Measurements from ENCODE around the gene ZSWIM7. TPM values are rescaled to one million over a fixed set of nuclear protein-coding genes. Genes with fewer than 3 reads are reported as not detected.
A peak's percentile ranks its signal among the peaks of the same experiment; 100 is the strongest.

The ZSWIM7 gene
- total RNA-seq, 1 experiment from 2014 or later, result 37.8 TPM

GRCh38 chr17:15944759-15945526 lies 54.6 kb downstream of the ZSWIM7 start, which contains the start of gene ADORA2B:
Gene ADORA2B, plus strand, starts transcription at chr17:15945130. Its CDS starts 119 bp downstream, at chr17:15945249.
- Histone ChIP-seq H3K79me2 (ENCODE audit: insufficient read depth, low read length) (no peaks in the 10 kb centered on the region), H3K4me2 (ENCODE audit: insufficient read depth, insufficient read length, low read length) (peak within 1 kb of the TSS; percentile 27), H2BK15ac (ENCODE audit: low read depth, low read length) (no peak within 1 kb of the TSS; the same call in 1 of the 2 replicates), H3K79me1 (ENCODE audit: insufficient read depth, low read depth, low read length, poor library complexity, severe bottlenecking) (no peaks in the 10 kb centered on the region), H3K14ac (ENCODE audit: insufficient read depth, low read length) (peak within 1 kb of the TSS; percentile 53; the same call in 1 of the 2 replicates), H3K18ac (ENCODE audit: insufficient read length, low read depth, low read length) (peak within 1 kb of the TSS; percentile 15), H3K27me3 (ENCODE audit: insufficient read depth, low read length) (peaks cover 15% of the 10 kb centered on the region; the same call in 1 of the 2 replicates), H4K20me1 (ENCODE audit: control insufficient read depth, insufficient read depth, insufficient read length) (no peaks in the 10 kb centered on the region), H3K23me2 (ENCODE audit: insufficient read length, low read depth, low read length, poor library complexity, severe bottlenecking) (peaks cover 15% of the 10 kb centered on the region), H3K4me1 (ENCODE audit: insufficient read depth, low read length) (no peaks in the 10 kb centered on the region), H3K9me3 (ENCODE audit: control insufficient read depth, low read depth, low read length) (no peaks in the 10 kb centered on the region), H2BK5ac (ENCODE audit: insufficient read length, low read length) (no peak within 1 kb of the TSS), H2BK12ac (ENCODE audit: insufficient read length, low read depth, low read length) (no peak within 1 kb of the TSS), H3T11ph (ENCODE audit: low read length) (no peak within 1 kb of the TSS), H4K5ac (ENCODE audit: insufficient read length, low read depth, low read length) (no peak within 1 kb of the TSS), H2AK5ac (ENCODE audit: insufficient read length, low read length) (no peak within 1 kb of the TSS), H2BK20ac (ENCODE audit: low read depth, low read length, poor library complexity, severe bottlenecking) (no peak within 1 kb of the TSS), H3K23ac (ENCODE audit: insufficient read length, low read depth, low read length) (no peak within 1 kb of the TSS), H3K4ac (ENCODE audit: low read depth, low read length) (no peak within 1 kb of the TSS), H4K91ac (ENCODE audit: insufficient read length, low read depth, low read length) (no peak within 1 kb of the TSS), H3K56ac (ENCODE audit: insufficient read length, low read depth, low read length) (no peak within 1 kb of the TSS), H3K9ac (ENCODE audit: extremely low read depth, insufficient read length, low read length) (peak within 1 kb of the TSS; percentile 1), H3K27ac (ENCODE audit: insufficient read length, low read depth, low read length) (no peak within 1 kb of the TSS), H2AFZ (ENCODE audit: low read length) (no peak within 1 kb of the TSS), H2BK120ac (ENCODE audit: low read depth, low read length, poor library complexity, severe bottlenecking) (no peak within 1 kb of the TSS), H4K8ac (replicated peaks; ENCODE audit: insufficient read length, low read depth, low read length) (no peak within 1 kb of the TSS)
- H3K4me3 Mint-ChIP-seq, result peak within 1 kb of the TSS; percentile 65 to 84
- H3K9me3 Mint-ChIP-seq, result peaks cover 0 to 6% of the 10 kb centered on the region in 2 experiments; a peak in 4 of 5 replicates
- peaks cover 57% of the 10 kb centered on the region for H3K27me3 Mint-ChIP-seq (ENCODE audit: low read depth)
- no CpG with 5 or more reads among the region's 88 CpGs for WGBS (ENCODE audit: extremely low coverage, insufficient read length, low lambda C conversion rate)
- no peaks in the 10 kb centered on the region; a peak in 1 of 7 replicates for H3K36me3 Mint-ChIP-seq (ENCODE audit: insufficient read depth in 1 of 3, low read depth in 3 of 3)
- peak; percentile 88 for DNase-seq
- H3K4me1 Mint-ChIP-seq, result peaks cover 13% of the 10 kb centered on the region in 2 experiments; a peak in 3 of 4 replicates
- TF ChIP-seq CTCF (conservative IDR thresholded peaks at IDR 0.05), result peak; percentile 72
- H3K27ac Mint-ChIP-seq, result no peak within 1 kb of the TSS; a peak in 1 of 7 replicates
